Gastroesophageal sphincter (tissue), 4 donors: Measurements from ENCODE around the gene EXOC3L4. TPM values are rescaled to one million over a fixed set of nuclear protein-coding genes. Genes with fewer than 3 reads are reported as not detected.

Source experiments
- ATAC-seq: fragments of 150-250 bp; one replicate; pipeline ENCODE4 v1.9.1; 2016; ENCODE audit warnings: mild to moderate bottlenecking, moderate library complexity
- H3K27ac ChIP-seq, 4 donors: fragments of 200-600 bp; sonication (generic) in 3 of 4; 1 replicate in 3 of 4; 2 replicates in 1 of 4; pipeline ENCODE4 v1.5.1; 2016 to 2019
- H3K27me3 ChIP-seq: fragments of 200-600 bp; sonication (generic); one replicate; pipeline ENCODE4 v1.5.1; 2019
- H3K36me3 ChIP-seq, 2 donors: fragments of 200-600 bp; sonication (generic); one replicate each; pipeline ENCODE4 v1.5.1; 2019; ENCODE audit warnings: control low read depth in 1 of 2
- H3K4me1 ChIP-seq, 3 donors: fragments of 200-600 bp; sonication (generic); 1 replicate in 2 of 3; 2 replicates in 1 of 3; pipeline ENCODE4 v1.5.1; 2016 to 2019; ENCODE audit warnings: control low read depth in 2 of 3
- H3K4me3 ChIP-seq, 2 donors: fragments of 200-600 bp; sonication (generic); one replicate each; pipeline ENCODE4 v1.5.1; 2019; ENCODE audit warnings: mild to moderate bottlenecking in 1 of 2, moderate library complexity in 1 of 2
- H3K9me3 ChIP-seq, 3 donors: fragments of 200-600 bp; sonication (generic); one replicate each; pipeline ENCODE4 v1.5.1; 2017 to 2019; ENCODE audit warnings: control low read depth in 2 of 3
- EP300 ChIP-seq: sonication (generic); formaldehyde crosslinking; IDR thresholded peaks from one replicate; pipeline ENCODE4 v1.6.1; 2017; ENCODE audit warnings: antibody characterized with exemption, mild to moderate bottlenecking
- POLR2A ChIP-seq, 2 donors: fragments of 450-650 bp; IDR thresholded peaks; one replicate each; pipeline ENCODE4 v1.6.1; 2017; ENCODE audit warnings: antibody characterized with exemption in 2 of 2, mild to moderate bottlenecking in 2 of 2, moderate library complexity in 1 of 2
- POLR2AphosphoS5 ChIP-seq: sonication (generic); formaldehyde crosslinking; IDR thresholded peaks from one replicate; pipeline ENCODE4 v1.6.1; 2017; ENCODE audit warnings: antibody characterized with exemption
- WGBS, 2 donors: methylation state at CpG; one replicate each; pipeline ENCODE4 v1.1.5; 2018; ENCODE audit warnings: low coverage in 1 of 2; 5-methylcytosine and 5-hydroxymethylcytosine counted together
- total RNA-seq, 4 donors: library from RNA; depleted of rRNA; stranded (reverse); fragments of >200 nt; gene quantifications; one replicate each; pipeline ENCODE4 v1.1.0, GENCODE V29; 2016
- TF ChIP-seq, protein P1 (sequence below), 4 experiments: fragments of 200-600 bp in 2 of 4; fragments of 450-650 bp in 2 of 4; sonication (generic) in 1 of 4; IDR thresholded peaks; one replicate each; pipeline ENCODE4 v1.5.1; 2017 to 2019; ENCODE audit warnings: antibody characterized with exemption in 4 of 4, mild to moderate bottlenecking in 2 of 4, moderate library complexity in 2 of 4

EXOC3L4 gene
- total RNA-seq, 4 donors from 2014 or later, result 0.40 to 3.6 (median 0.45) TPM; not detected in 1

DNA sequence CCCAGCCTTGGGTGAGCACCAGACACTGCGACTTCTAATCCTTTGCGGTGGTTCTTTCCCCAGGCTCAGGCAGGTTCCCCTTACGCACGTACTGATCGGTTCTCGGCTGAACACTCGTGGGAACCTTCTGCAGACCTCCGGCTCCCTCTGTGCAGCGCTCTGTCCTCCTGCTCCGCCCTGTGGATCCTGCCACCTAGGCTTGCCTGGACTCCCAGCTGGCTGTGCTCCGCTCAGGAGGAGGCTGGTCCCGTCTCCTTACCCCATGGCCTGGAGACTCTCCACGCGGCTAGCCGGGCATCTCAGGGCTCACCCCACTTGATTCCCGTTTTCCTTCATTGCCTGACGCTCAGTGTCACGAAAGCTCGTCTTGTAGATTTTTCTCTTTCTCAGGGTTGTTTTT is 63.4 kb downstream of the EXOC3L4 start:
- H3K36me3 ChIP-seq, result no peaks in the 10 kb centered on the region
- H3K27ac ChIP-seq, result no peak overlapping the region
- no peaks in the 10 kb centered on the region for H3K9me3 ChIP-seq
- peaks cover 0 to 20% (median 9%) of the 10 kb centered on the region in 3 donors for H3K4me1 ChIP-seq
- no peak overlapping the region for H3K4me3 ChIP-seq
- no peak for TF ChIP-seq POLR2A (IDR thresholded peaks at IDR 0.05)
- TF ChIP-seq, protein P1, sequence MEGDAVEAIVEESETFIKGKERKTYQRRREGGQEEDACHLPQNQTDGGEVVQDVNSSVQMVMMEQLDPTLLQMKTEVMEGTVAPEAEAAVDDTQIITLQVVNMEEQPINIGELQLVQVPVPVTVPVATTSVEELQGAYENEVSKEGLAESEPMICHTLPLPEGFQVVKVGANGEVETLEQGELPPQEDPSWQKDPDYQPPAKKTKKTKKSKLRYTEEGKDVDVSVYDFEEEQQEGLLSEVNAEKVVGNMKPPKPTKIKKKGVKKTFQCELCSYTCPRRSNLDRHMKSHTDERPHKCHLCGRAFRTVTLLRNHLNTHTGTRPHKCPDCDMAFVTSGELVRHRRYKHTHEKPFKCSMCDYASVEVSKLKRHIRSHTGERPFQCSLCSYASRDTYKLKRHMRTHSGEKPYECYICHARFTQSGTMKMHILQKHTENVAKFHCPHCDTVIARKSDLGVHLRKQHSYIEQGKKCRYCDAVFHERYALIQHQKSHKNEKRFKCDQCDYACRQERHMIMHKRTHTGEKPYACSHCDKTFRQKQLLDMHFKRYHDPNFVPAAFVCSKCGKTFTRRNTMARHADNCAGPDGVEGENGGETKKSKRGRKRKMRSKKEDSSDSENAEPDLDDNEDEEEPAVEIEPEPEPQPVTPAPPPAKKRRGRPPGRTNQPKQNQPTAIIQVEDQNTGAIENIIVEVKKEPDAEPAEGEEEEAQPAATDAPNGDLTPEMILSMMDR (IDR thresholded peaks at IDR 0.05), result no peak
- TF ChIP-seq EP300, result no peak
- TF ChIP-seq POLR2AphosphoS5, result no peak
- 91 to 100% methylated on average over 5 to 17 of the region's 19 CpGs for WGBS, 2 donors
- H3K27me3 ChIP-seq, result no peaks in the 10 kb centered on the region
- ATAC-seq, result no peak

DNA sequence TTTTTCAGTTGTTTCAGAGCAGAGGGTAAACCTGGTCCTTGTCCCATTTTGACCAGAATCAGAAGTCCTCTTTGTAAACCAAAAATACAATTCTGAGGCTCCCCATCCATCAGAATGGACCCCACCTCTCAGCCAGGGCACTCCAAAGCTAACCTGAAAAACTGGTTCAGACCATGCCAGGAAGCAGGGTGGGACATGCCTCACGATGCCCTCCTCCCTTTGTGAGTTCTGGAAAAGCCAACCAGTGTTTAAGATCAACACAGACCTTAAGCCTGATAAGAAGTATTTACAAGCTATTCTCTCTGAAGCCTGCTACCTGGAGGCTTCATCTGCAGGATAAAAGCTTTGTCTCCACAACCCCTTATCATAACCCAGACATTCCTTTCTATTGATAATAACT is 64.2 kb downstream of the EXOC3L4 start:
- H3K4me1 ChIP-seq, result peaks cover 0 to 20% (median 9%) of the 10 kb centered on the region in 3 donors
- H3K36me3 ChIP-seq, result no peaks in the 10 kb centered on the region
- no peak for ATAC-seq
- 75 to 80% methylated on average over 1 of the region's 1 CpG for WGBS, 2 donors
- no peak overlapping the region for H3K4me3 ChIP-seq
- no peaks in the 10 kb centered on the region for H3K27me3 ChIP-seq
- TF ChIP-seq POLR2A (IDR thresholded peaks at IDR 0.05), result no peak
- TF ChIP-seq, protein P1 (IDR thresholded peaks at IDR 0.05), result no peak
- TF ChIP-seq POLR2AphosphoS5, result no peak
- no peak for TF ChIP-seq EP300
- no peak overlapping the region for H3K27ac ChIP-seq
- H3K9me3 ChIP-seq, result no peaks in the 10 kb centered on the region

Other genes with a start within 250 kb of the EXOC3L4 start
- under 1 TPM in 1 of 4 donors, not detected in 3; 0.59 TPM for gene AMN, start 172.1 kb upstream of the EXOC3L4 start, total RNA-seq
- 100 to 1,000 TPM in 1 of 4 donors, 10 to 100 TPM in 3; 86.7 to 151 (median 97.3) TPM for gene CDC42BPB, start 37.2 kb upstream of the EXOC3L4 start, total RNA-seq
- gene LBHD2, start 10.5 kb upstream of the EXOC3L4 start, total RNA-seq, result not detected
- gene TNFAIP2, start 28.7 kb downstream of the EXOC3L4 start, total RNA-seq, result 10 to 100 TPM; 51.6 to 61.9 (median 59.1) TPM
- 100 to 1,000 TPM; 166 to 252 (median 203) TPM for gene EIF5, start 239.5 kb downstream of the EXOC3L4 start, total RNA-seq